ENCODE results near the gene GFER.
"Not testable (repeated sequence)": the region's sequence is repeated elsewhere in the genome, so short reads cannot be mapped to it uniquely, and the experiment has no call there.

Gene GFER

DNA sequence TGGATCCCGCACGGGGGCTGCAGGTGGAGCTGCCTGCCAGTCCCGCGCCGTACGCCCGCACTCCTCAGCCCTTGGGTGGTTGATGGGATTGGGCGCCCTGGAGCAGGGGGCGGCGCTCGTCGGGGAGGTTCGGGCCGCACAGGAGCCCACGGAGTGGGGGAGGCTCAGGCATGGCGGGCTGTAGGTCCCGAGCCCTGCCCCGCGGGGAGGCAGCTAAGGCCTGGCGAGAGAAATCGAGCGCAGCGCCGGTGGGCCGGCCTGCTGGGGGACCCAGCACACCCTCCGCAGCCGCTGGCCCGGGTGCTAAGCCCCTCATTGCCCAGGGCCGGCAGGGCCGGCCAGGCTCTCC is 25.9 kb upstream of the GFER start:
- DNase-seq: not testable (repeated sequence)

- no peak for DNase-seq
Observed at GRCh38 chr16:1958715-1959268, 25.2 kb upstream of the GFER start.

DNA sequence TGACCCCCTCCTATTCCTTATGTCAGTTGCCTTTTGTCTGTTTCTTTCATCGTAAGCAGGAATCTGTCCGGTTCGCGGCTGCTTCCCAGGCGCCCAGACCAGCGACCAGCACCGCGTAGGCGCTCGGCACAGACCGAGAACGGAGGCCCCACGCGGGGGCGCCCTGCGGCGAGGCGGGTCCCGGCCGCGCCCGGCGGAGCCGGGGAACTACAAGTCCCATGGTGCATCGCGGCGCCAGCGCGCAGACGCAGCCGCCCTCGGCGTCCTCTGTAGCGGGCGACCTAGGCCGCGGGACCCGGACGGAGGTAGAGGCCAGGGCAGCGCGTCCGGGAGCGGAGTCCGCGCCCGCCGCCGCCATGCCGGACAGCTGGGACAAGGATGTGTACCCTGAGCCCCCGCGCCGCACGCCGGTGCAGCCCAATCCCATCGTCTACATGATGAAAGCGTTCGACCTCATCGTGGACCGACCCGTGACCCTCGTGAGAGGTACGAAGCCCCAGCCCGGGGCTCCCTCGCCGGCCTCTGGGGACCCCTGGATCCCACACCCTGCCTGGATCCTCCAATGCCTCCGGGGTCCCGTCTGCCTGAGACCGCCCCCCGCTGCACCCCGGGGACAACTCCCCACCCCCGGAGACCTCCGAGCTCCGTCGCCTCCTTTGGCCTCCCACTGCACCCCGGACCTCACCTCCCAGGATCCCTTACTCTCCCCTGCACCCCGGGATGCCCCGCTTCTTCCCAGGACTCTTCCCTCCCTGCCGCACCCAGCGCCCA is 24.5 kb upstream of the GFER start, which contains the start of gene NDUFB10:
TSS of gene NDUFB10 (plus strand) at position 270 of the 771 bp plus-strand sequence. CDS start at position 357, 87 bp downstream.
- DNase-seq: peak; percentile 50 to 72

GRCh38 chr16:1960665-1961630 is 23.0 kb upstream of the GFER start:
- DNase-seq: peak in 1 of 2 experiments; percentile 48

GRCh38 chr16:1961651-1962067 is 22.3 kb upstream of the GFER start:
- DNase-seq: no peak

DNA sequence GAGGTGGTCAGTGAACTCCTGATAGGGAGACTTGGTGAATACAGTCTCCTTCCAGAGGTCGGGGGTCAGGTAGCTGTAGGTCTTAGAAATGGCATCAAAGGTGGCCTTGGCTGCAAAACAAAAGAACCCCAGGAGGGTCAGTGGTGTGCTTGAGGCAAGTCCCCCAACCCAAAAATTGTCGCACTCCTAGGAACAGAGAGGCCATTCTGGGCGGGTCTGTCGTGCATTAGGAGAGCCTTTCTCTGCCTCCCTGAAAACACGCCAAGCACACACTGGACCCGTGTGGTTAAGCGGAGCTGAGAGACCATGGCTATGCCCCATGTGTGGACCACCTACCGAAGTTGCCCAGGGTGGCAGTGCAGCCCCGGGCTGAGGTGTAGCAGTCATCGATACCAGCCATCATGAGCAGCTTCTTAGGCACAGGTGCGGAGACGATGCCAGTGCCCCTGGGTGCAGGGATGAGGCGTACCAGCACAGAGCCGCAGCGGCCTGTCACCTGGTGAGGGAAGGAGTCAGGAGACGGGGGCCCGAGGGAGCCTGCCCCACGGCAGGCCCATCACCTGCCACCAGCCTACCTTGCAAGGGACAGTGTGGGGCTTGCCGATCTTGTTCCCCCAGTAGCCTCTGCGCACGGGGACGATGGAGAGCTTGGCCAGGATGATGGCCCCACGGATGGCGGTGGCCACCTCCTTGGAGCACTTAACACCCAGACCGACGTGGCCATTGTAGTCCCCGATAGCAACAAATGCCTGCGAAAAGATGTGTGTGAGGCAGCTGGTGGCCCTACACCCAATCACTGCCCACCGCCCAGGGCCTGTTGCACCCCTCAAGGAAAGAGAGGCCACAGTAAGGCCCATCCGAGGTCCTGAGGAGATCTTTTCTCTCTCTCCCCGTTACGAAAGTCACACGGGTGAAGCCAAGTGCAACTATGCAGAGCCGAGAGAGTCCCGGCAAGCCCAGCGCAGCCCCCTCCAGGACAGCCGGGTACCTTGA is 21.5 kb upstream of the GFER start:
- not testable (repeated sequence) for DNase-seq

GRCh38 chr16:1963806-1964505 is 20.0 kb upstream of the GFER start:
- DNase-seq: no peak

- peak; percentile 85 to 94 for DNase-seq
Observed at GRCh38 chr16:1964506-1965395, 19.2 kb upstream of the GFER start, which contains the start of gene RPS2. TSS of gene RPS2 (minus strand) at chr16:1964826. CDS start at chr16:1964625, 201 bp downstream.

DNA sequence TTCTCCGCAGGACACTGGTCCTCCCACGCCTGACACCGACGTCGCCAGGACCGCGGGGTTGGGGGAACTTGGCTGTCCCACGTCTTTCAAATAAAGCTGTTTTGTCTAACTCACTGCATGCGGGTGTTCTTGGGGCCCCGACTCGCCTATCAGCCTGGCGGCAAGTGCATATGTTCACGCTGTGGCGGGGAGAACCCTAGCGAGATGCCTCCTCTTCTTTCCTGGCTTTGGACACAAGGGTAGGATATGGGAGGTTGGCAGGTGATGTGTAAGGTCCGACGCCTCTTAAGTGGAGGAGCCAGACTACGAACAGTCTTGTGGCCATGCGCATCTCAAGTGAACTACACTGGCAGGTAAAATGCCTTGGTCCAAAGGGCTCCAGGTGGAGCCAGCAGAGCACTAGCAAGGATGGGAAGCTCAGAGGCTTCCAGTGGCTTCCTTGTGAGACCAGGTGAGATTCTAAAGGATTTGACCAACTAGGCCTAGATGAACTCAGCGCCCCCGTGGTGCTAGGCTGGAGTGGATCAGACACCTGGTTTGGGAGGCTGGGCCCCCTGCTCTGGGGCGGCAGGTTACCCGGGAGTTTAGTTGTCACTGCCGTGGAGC is 18.5 kb upstream of the GFER start:
- DNase-seq: no peak

- no peak for DNase-seq
Observed at GRCh38 chr16:1966460-1966859, 17.5 kb upstream of the GFER start, which contains the start of gene RNF151. TSS of gene RNF151 (plus strand) at chr16:1966856. CDS start at chr16:1966882, 26 bp downstream.

DNA sequence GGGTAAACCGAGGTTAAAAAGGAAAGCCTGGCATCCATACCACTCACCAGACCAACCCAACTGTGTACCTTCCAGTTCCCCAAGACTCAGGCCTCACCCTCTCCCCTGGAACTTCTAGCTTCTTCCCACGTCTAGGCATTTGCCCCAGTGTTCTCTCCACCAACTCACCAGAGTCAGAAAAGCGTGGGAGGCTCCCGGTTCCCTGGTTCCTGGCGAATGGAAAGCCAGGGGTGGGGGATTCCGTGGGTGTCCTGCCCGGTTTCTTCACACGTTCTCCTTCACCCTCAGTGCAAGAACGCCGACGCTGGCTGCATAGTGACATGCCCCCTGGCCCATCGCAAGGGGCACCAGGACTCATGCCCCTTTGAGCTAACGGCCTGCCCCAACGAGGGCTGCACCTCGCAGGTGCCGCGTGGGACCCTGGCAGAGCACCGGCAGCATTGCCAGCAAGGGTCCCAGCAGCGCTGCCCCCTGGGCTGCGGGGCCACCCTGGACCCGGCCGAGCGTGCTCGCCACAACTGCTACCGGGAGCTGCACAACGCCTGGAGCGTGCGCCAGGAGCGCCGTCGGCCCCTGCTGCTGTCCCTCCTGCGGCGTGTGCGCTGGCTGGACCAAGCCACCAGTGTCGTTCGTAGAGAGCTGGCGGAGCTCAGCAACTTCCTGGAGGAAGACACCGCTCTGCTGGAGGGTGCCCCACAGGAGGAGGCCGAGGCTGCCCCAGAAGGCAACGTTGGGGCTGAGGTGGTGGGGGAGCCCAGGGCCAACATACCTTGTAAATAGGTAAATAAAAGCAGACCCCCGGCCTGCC is 15.6 kb upstream of the GFER start:
- DNase-seq: no peak

- peak; percentile 56 to 81 for DNase-seq
Observed at GRCh38 chr16:1971796-1972489, 12.1 kb upstream of the GFER start, which contains the start of gene TBL3. TSS of gene TBL3 (plus strand) at chr16:1972053. CDS start at chr16:1972165, 112 bp downstream.

DNA sequence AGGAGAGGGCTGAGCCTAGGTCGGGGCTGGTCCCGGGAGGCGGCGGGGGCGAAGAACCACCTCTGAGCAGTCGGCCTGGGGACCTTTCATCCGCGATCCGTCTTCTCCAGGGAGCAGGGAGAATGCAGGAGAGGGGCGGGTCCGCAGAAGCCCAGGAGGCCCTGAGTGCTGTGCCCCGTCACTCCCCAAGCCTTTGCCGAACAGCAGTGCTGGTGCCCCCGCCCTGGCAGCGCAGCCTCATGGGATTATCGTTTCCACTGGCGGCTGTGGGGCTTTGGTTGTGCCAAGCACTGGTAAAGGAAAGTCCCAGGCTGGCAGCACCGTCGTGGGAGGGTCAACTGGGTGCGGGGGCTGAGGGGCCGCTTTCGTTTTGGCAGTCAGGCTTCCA is 11.5 kb upstream of the GFER start:
- DNase-seq: no peak

DNA sequence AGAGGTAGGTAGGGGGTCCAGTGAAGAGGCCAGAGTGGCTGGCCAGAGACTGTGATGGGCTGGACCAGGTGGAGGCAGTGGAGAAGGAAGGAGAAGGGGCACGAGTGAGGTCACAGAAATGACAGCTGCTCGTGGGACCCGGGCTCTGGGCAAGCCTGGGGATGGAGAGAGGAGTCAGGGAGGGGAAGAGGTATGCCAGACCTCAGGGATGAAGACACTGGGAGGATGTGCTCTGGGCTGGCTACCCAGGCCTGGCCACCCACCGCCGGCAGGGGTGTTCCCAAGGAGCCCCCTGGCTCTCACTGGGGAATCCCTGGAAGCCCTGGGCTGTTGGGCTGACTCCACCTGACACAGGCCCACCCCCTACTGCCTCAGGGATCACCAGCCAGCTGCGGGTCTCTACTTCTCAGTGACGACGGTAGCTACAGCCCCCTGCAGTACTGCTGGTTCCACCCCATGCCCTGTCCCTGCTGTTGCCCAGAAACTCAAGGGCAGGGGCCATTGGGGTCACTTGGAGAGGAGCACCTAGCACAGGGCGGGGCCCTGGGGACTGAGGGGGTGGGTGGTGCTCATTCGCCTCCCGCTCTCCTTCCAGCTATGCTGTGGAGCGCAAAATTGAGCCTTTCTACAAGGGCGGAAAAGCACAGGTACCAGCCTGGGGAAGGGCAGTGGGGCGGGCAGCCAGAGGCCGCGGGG is 10.4 kb upstream of the GFER start:
- DNase-seq: no peak

- DNase-seq: no peak
Observed at GRCh38 chr16:1974157-1975070, 9.6 kb upstream of the GFER start.
